Activated CD4-positive, alpha-beta memory T cell treated with anti-CD3 and anti-CD28 coated beads, Interleukin-2, amount 10 ng/mL, durations not matched to agents 7 days and 5 days (primary cell): ENCODE data around the gene WDR90. TPM values are rescaled to one million over a fixed set of nuclear protein-coding genes. Genes with fewer than 3 reads are reported as not detected.

Source experiments
- CTCF ChIA-PET: fragments of 350-600 bp; sonication (Branson Sonifier 250); formaldehyde crosslinking; loops from one replicate; lab custom pipeline; 2021; ENCODE audit warnings: antibody characterized with exemption, inconsistent platforms; lab: Charles Lee
- POLR2A ChIA-PET: fragments of 350-600 bp; sonication (Branson Sonifier 250); formaldehyde crosslinking; loops from one replicate; lab custom pipeline; 2021; ENCODE audit warnings: antibody characterized with exemption; lab: Charles Lee
- DNase-seq: peaks from one replicate; pipeline ENCODE4 v3.0.0-alpha.2; 2020
- H3K27ac Mint-ChIP-seq: one replicate; pipeline ENCODE4 v1.8.0; 2021; ENCODE audit warnings: mild to moderate bottlenecking, mixed read lengths
- H3K27me3 Mint-ChIP-seq: one replicate; pipeline ENCODE4 v1.8.0; 2021; ENCODE audit warnings: mixed read lengths
- H3K36me3 Mint-ChIP-seq: one replicate; pipeline ENCODE4 v1.8.0; 2021; ENCODE audit warnings: low read depth, mixed read lengths
- H3K4me1 Mint-ChIP-seq: one replicate; pipeline ENCODE4 v1.8.0; 2021; ENCODE audit warnings: mixed read lengths
- H3K4me3 Mint-ChIP-seq: one replicate; pipeline ENCODE4 v1.8.0; 2021; ENCODE audit warnings: mild to moderate bottlenecking, mixed read lengths
- H3K9me3 Mint-ChIP-seq: one replicate; pipeline ENCODE4 v1.8.0; 2021; ENCODE audit warnings: mixed read lengths
- total RNA-seq, 2 experiments: library from RNA; stranded (reverse); gene quantifications; one replicate each; pipeline ENCODE4 v1.2.3, GENCODE V29; 2021

The WDR90 gene
- total RNA-seq, 2 experiments from 2014 or later, result 58.0 to 58.4 TPM

- H3K27me3 Mint-ChIP-seq, result no peaks in the 10 kb centered on the region
- H3K9me3 Mint-ChIP-seq, result no peaks in the 10 kb centered on the region
- H3K4me1 Mint-ChIP-seq, result peaks cover 12% of the 10 kb centered on the region
- H3K27ac Mint-ChIP-seq, result peak overlapping the region; percentile 98
- ChIA-PET POLR2A (interaction anchor here (0.9 to 2.5 kb wide), 11 partner anchors 11 to 69 kb away, joined by 3 to 18 read pairs (median 6); partner anchors contain the start of genes JMJD8, RHOT2, STUB1 and WDR24), CTCF (interaction anchor here (0.9 to 1.6 kb wide), 2 partner anchors 11 to 110 kb away, joined by 3 to 9 read pairs; partner anchors contain the start of gene CAPN15)
- H3K36me3 Mint-ChIP-seq, result peaks cover 6% of the 10 kb centered on the region
- peak overlapping the region; percentile 89 for H3K4me3 Mint-ChIP-seq
- peak; percentile 90 for DNase-seq
These were observed 11.8 kb upstream of the WDR90 start for GRCh38 chr16:637081-638018.

- Mint-ChIP-seq H3K4me3 (no peak overlapping the region), H3K9me3 (no peaks in the 10 kb centered on the region), H3K27ac (no peak overlapping the region), H3K27me3 (no peaks in the 10 kb centered on the region), H3K4me1 (peaks cover 16% of the 10 kb centered on the region), H3K36me3 (peaks cover 6% of the 10 kb centered on the region)
- no peak for DNase-seq
- CTCF ChIA-PET, result interaction anchor here (1.1 kb wide), 1 partner anchor 10 kb away, joined by 3 read pairs; no protein-coding TSS in a partner anchor
- POLR2A ChIA-PET, result interaction anchor here (1.4 to 2.5 kb wide), 2 partner anchors 10 to 46 kb away, joined by 6 to 7 read pairs; partner anchors contain the start of genes JMJD8 and WDR90
These were observed 11.1 kb upstream of the WDR90 start for GRCh38 chr16:638034-638543.

- H3K4me1 Mint-ChIP-seq, result peaks cover 16% of the 10 kb centered on the region
- POLR2A ChIA-PET, result interaction anchor here (1.4 kb wide), 1 partner anchor 10 kb away, joined by 7 read pairs; the partner anchor contains the start of gene WDR90
These were observed 10.3 kb upstream of the WDR90 start for GRCh38 chr16:638836-639235.

GRCh38 chr16:640614-641013, 8.6 kb upstream of the WDR90 start:
- Mint-ChIP-seq H3K36me3 (peaks cover 3% of the 10 kb centered on the region), H3K4me1 (peaks cover 18% of the 10 kb centered on the region), H3K27me3 (no peaks in the 10 kb centered on the region), H3K9me3 (no peaks in the 10 kb centered on the region), H3K4me3 (peak overlapping the region; percentile 37), H3K27ac (no peak overlapping the region)
- CTCF ChIA-PET, result no interaction called here
- DNase-seq, result no peak
- POLR2A ChIA-PET, result no interaction called here

More at GRCh38 chr16:638836-639235, 10.3 kb upstream of the WDR90 start:
- Mint-ChIP-seq H3K27me3 (no peaks in the 10 kb centered on the region), H3K36me3 (peaks cover 6% of the 10 kb centered on the region), H3K4me3 (no peak overlapping the region), H3K9me3 (no peaks in the 10 kb centered on the region), H3K27ac (no peak overlapping the region)
- CTCF ChIA-PET, result interaction anchor here (1.1 kb wide), 1 partner anchor 9 kb away, joined by 3 read pairs; no protein-coding TSS in a partner anchor
- DNase-seq, result no peak

GRCh38 chr16:641326-642188, 7.6 kb upstream of the WDR90 start, which contains the start of gene MCRIP2:
Gene MCRIP2, plus strand, starts transcription at chr16:641828. Its CDS starts 164 bp downstream, at chr16:641992.
- ChIA-PET CTCF (interaction anchor here (0.6 kb wide), 1 partner anchor 13 kb away, joined by 5 read pairs; no protein-coding TSS in a partner anchor), POLR2A (interaction anchor here (1.0 to 1.6 kb wide), 3 partner anchors 10 to 54 kb away, joined by 4 to 5 read pairs (median 4); no protein-coding TSS in a partner anchor)
- Mint-ChIP-seq H3K4me3 (peak within 1 kb of the TSS; percentile 67), H3K27me3 (no peaks in the 10 kb centered on the region), H3K27ac (no peak within 1 kb of the TSS), H3K36me3 (peaks cover 2% of the 10 kb centered on the region), H3K4me1 (peaks cover 15% of the 10 kb centered on the region), H3K9me3 (no peaks in the 10 kb centered on the region)
- DNase-seq, result peak; percentile 77

- CTCF ChIA-PET, result interaction anchor here (0.6 kb wide), 1 partner anchor 12 kb away, joined by 5 read pairs; no protein-coding TSS in a partner anchor
- Mint-ChIP-seq H3K27ac (no peak overlapping the region), H3K36me3 (no peaks in the 10 kb centered on the region), H3K27me3 (no peaks in the 10 kb centered on the region), H3K4me3 (peak overlapping the region; percentile 67), H3K4me1 (peaks cover 18% of the 10 kb centered on the region), H3K9me3 (no peaks in the 10 kb centered on the region)
- DNase-seq, result peak; percentile 35
- POLR2A ChIA-PET, result interaction anchor here (0.6 to 1.6 kb wide), 4 partner anchors 9 to 55 kb away, joined by 3 to 5 read pairs (median 4); no protein-coding TSS in a partner anchor
These were observed 6.7 kb upstream of the WDR90 start for GRCh38 chr16:642189-643049.

- DNase-seq, result no peak
- CTCF ChIA-PET, result no interaction called here
- no peaks in the 10 kb centered on the region for H3K36me3 Mint-ChIP-seq
- H3K4me1 Mint-ChIP-seq, result peaks cover 21% of the 10 kb centered on the region
- H3K27ac Mint-ChIP-seq, result no peak overlapping the region
- H3K27me3 Mint-ChIP-seq, result no peaks in the 10 kb centered on the region
- peak overlapping the region; percentile 67 for H3K4me3 Mint-ChIP-seq
- POLR2A ChIA-PET, result interaction anchor here (0.6 to 1.6 kb wide), 2 partner anchors 52 to 55 kb away, joined by 3 to 5 read pairs; no protein-coding TSS in a partner anchor
- H3K9me3 Mint-ChIP-seq, result no peaks in the 10 kb centered on the region
These were observed 6.2 kb upstream of the WDR90 start for GRCh38 chr16:643050-643368.

- CTCF ChIA-PET, result no interaction called here
- POLR2A ChIA-PET, result no interaction called here
- H3K27ac Mint-ChIP-seq, result no peak overlapping the region
These were observed 4.6 kb upstream of the WDR90 start for GRCh38 chr16:644556-644955.

GRCh38 chr16:645852-646678, 3.1 kb upstream of the WDR90 start:
- Mint-ChIP-seq H3K36me3 (no peaks in the 10 kb centered on the region), H3K4me1 (peaks cover 33% of the 10 kb centered on the region), H3K27ac (no peak overlapping the region), H3K27me3 (no peaks in the 10 kb centered on the region), H3K4me3 (no peak overlapping the region), H3K9me3 (no peaks in the 10 kb centered on the region)
- DNase-seq, result no peak
- ChIA-PET POLR2A (no interaction called here), CTCF (no interaction called here)

More at GRCh38 chr16:644556-644955, 4.6 kb upstream of the WDR90 start:
- Mint-ChIP-seq H3K27me3 (no peaks in the 10 kb centered on the region), H3K9me3 (no peaks in the 10 kb centered on the region), H3K36me3 (no peaks in the 10 kb centered on the region), H3K4me1 (peaks cover 26% of the 10 kb centered on the region), H3K4me3 (no peak overlapping the region)
- DNase-seq, result no peak

- no peaks in the 10 kb centered on the region for H3K27me3 Mint-ChIP-seq
- H3K4me3 Mint-ChIP-seq, result no peak overlapping the region
- no peaks in the 10 kb centered on the region for H3K9me3 Mint-ChIP-seq
- no peak for DNase-seq
- H3K4me1 Mint-ChIP-seq, result peaks cover 33% of the 10 kb centered on the region
- CTCF ChIA-PET, result no interaction called here
- POLR2A ChIA-PET, result no interaction called here
- no peak overlapping the region for H3K27ac Mint-ChIP-seq
- no peaks in the 10 kb centered on the region for H3K36me3 Mint-ChIP-seq
These were observed 2.4 kb upstream of the WDR90 start for GRCh38 chr16:646679-647172.
